ENCODE data around the gene LOC128125822.

DNA sequence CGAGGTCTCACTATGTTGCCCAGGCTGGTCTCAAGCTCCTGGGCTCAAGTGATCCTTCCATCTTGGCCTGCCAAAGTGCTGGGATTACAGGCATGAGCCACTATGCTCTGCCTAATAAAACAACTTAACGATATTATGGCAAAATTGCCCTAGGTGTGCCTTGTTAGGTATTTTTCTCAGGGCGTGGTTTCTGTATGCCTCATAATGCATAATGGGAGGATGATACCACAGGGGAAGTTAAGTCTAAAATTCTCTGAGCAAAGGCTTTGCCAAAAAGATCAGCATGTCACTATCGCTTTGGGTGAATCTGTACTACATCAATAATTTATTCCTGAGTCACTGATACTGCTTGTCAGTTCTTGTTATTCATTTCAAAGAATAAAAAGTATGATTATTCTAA is 15.9 kb upstream of the LOC128125822 start:
- TF ChIP-seq RAD21 (conservative IDR thresholded peaks at IDR 0.05), result no peak
- TF ChIP-seq, protein P1, sequence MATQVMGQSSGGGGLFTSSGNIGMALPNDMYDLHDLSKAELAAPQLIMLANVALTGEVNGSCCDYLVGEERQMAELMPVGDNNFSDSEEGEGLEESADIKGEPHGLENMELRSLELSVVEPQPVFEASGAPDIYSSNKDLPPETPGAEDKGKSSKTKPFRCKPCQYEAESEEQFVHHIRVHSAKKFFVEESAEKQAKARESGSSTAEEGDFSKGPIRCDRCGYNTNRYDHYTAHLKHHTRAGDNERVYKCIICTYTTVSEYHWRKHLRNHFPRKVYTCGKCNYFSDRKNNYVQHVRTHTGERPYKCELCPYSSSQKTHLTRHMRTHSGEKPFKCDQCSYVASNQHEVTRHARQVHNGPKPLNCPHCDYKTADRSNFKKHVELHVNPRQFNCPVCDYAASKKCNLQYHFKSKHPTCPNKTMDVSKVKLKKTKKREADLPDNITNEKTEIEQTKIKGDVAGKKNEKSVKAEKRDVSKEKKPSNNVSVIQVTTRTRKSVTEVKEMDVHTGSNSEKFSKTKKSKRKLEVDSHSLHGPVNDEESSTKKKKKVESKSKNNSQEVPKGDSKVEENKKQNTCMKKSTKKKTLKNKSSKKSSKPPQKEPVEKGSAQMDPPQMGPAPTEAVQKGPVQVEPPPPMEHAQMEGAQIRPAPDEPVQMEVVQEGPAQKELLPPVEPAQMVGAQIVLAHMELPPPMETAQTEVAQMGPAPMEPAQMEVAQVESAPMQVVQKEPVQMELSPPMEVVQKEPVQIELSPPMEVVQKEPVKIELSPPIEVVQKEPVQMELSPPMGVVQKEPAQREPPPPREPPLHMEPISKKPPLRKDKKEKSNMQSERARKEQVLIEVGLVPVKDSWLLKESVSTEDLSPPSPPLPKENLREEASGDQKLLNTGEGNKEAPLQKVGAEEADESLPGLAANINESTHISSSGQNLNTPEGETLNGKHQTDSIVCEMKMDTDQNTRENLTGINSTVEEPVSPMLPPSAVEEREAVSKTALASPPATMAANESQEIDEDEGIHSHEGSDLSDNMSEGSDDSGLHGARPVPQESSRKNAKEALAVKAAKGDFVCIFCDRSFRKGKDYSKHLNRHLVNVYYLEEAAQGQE (IDR thresholded peaks at IDR 0.05; ENCODE audit: borderline replicate concordance), result no peak
- TF ChIP-seq, protein P2, sequence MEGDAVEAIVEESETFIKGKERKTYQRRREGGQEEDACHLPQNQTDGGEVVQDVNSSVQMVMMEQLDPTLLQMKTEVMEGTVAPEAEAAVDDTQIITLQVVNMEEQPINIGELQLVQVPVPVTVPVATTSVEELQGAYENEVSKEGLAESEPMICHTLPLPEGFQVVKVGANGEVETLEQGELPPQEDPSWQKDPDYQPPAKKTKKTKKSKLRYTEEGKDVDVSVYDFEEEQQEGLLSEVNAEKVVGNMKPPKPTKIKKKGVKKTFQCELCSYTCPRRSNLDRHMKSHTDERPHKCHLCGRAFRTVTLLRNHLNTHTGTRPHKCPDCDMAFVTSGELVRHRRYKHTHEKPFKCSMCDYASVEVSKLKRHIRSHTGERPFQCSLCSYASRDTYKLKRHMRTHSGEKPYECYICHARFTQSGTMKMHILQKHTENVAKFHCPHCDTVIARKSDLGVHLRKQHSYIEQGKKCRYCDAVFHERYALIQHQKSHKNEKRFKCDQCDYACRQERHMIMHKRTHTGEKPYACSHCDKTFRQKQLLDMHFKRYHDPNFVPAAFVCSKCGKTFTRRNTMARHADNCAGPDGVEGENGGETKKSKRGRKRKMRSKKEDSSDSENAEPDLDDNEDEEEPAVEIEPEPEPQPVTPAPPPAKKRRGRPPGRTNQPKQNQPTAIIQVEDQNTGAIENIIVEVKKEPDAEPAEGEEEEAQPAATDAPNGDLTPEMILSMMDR (IDR thresholded peaks at IDR 0.05; ENCODE audit: poor library complexity, severe bottlenecking), result no peak

All from neural cell (in vitro differentiated cells).